Lower leg skin (tissue), 3 donors: ENCODE data around the gene EEF1AKMT1.

ENCODE experiments used
- POLR2A ChIP-seq, 2 donors: fragments of 450-650 bp; IDR thresholded peaks; one replicate each; pipeline ENCODE4 v1.6.1; 2016 to 2017; ENCODE audit warnings: antibody characterized with exemption in 2 of 2, mild to moderate bottlenecking in 1 of 2, moderate library complexity in 1 of 2
- TF ChIP-seq, protein P1 (sequence below), 3 donors: fragments of 450-650 bp; IDR thresholded peaks; one replicate each; pipeline ENCODE4 v1.5.1; 2016; ENCODE audit warnings: antibody characterized with exemption in 3 of 3, mild to moderate bottlenecking in 3 of 3, moderate library complexity in 2 of 3

GRCh38 chr13:20716951-20717350, 56.8 kb downstream of the EEF1AKMT1 start:
- TF ChIP-seq, protein P1, sequence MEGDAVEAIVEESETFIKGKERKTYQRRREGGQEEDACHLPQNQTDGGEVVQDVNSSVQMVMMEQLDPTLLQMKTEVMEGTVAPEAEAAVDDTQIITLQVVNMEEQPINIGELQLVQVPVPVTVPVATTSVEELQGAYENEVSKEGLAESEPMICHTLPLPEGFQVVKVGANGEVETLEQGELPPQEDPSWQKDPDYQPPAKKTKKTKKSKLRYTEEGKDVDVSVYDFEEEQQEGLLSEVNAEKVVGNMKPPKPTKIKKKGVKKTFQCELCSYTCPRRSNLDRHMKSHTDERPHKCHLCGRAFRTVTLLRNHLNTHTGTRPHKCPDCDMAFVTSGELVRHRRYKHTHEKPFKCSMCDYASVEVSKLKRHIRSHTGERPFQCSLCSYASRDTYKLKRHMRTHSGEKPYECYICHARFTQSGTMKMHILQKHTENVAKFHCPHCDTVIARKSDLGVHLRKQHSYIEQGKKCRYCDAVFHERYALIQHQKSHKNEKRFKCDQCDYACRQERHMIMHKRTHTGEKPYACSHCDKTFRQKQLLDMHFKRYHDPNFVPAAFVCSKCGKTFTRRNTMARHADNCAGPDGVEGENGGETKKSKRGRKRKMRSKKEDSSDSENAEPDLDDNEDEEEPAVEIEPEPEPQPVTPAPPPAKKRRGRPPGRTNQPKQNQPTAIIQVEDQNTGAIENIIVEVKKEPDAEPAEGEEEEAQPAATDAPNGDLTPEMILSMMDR (IDR thresholded peaks at IDR 0.05) = no peak
- TF ChIP-seq POLR2A (IDR thresholded peaks at IDR 0.05) = no peak
